Muscle layer of colon (tissue), 2 donors: ENCODE measurements around the gene RILPL1.
"Not testable (repeated sequence)": the region's sequence is repeated elsewhere in the genome, so short reads cannot be mapped to it uniquely, and the experiment has no call there.

Experiments used
- H3K27ac ChIP-seq: one replicate; pipeline ENCODE4 v1.7.0; 2013; ENCODE audit warnings: low read depth, mild to moderate bottlenecking, low read length, moderate library complexity
- H3K27me3 ChIP-seq, 2 donors: one replicate each; pipeline ENCODE4 v1.7.0; 2013; ENCODE audit warnings: low read length in 2 of 2, mild to moderate bottlenecking in 2 of 2; ENCODE audit not compliant: insufficient read depth in 2 of 2, control insufficient read depth in 1 of 2
- H3K36me3 ChIP-seq: one replicate; pipeline ENCODE4 v1.7.0; 2013; ENCODE audit warnings: mild to moderate bottlenecking, low read length; ENCODE audit not compliant: insufficient read depth
- H3K4me1 ChIP-seq: one replicate; pipeline ENCODE4 v1.7.0; 2013; ENCODE audit warnings: mild to moderate bottlenecking, low read length; ENCODE audit not compliant: insufficient read depth
- H3K4me3 ChIP-seq, 2 donors: one replicate each; pipeline ENCODE4 v1.7.0; 2013; ENCODE audit warnings: low read length in 2 of 2, low read depth in 1 of 2, mild to moderate bottlenecking in 1 of 2, moderate library complexity in 1 of 2
- H3K9ac ChIP-seq: one replicate; pipeline ENCODE4 v1.7.0; 2013; ENCODE audit warnings: low read length
- H3K9me3 ChIP-seq: one replicate; pipeline ENCODE4 v1.7.0; 2013; ENCODE audit warnings: mild to moderate bottlenecking, low read length
- donor health status: abdominal sarcoma.
- donor health status: Adenocarcinoma of cecum.

RILPL1 gene

GRCh38 chr12:123529686-123530085, 3.8 kb downstream of the RILPL1 start:
- Histone ChIP-seq H3K27ac (no peak overlapping the region), H3K9me3 (no peaks in the 10 kb centered on the region), H3K9ac (no peak overlapping the region), H3K4me1 (peaks cover 27% of the 10 kb centered on the region), H3K4me3 (no peak overlapping the region), H3K36me3 (peaks cover 9% of the 10 kb centered on the region), H3K27me3 (no peaks in the 10 kb centered on the region)

- peaks cover 24% of the 10 kb centered on the region for H3K4me1 ChIP-seq
Measured at GRCh38 chr12:123528858-123529257, 4.7 kb downstream of the RILPL1 start.

GRCh38 chr12:123526542-123527080, 6.9 kb downstream of the RILPL1 start:
- peaks cover 10% of the 10 kb centered on the region for H3K4me1 ChIP-seq
- no peak overlapping the region for H3K4me3 ChIP-seq
- H3K9ac ChIP-seq: no peak overlapping the region
- no peaks in the 10 kb centered on the region for H3K9me3 ChIP-seq
- H3K36me3 ChIP-seq: peaks cover 38% of the 10 kb centered on the region
- no peaks in the 10 kb centered on the region for H3K27me3 ChIP-seq
- H3K27ac ChIP-seq: no peak overlapping the region

More at GRCh38 chr12:123528858-123529257, 4.7 kb downstream of the RILPL1 start:
- Histone ChIP-seq H3K9ac (no peak overlapping the region), H3K4me3 (no peak overlapping the region), H3K27ac (no peak overlapping the region), H3K36me3 (peaks cover 17% of the 10 kb centered on the region), H3K9me3 (no peaks in the 10 kb centered on the region), H3K27me3 (no peaks in the 10 kb centered on the region)

GRCh38 chr12:123524378-123524777, 9.1 kb downstream of the RILPL1 start:
- Histone ChIP-seq H3K4me3 (no peak overlapping the region), H3K9me3 (no peaks in the 10 kb centered on the region), H3K9ac (no peak overlapping the region), H3K36me3 (peaks cover 39% of the 10 kb centered on the region), H3K4me1 (peaks cover 6% of the 10 kb centered on the region), H3K27ac (no peak overlapping the region), H3K27me3 (no peaks in the 10 kb centered on the region)

GRCh38 chr12:123523518-123523917, 10.0 kb downstream of the RILPL1 start:
- H3K4me1 ChIP-seq: peaks cover 10% of the 10 kb centered on the region
- no peak overlapping the region for H3K27ac ChIP-seq
- H3K36me3 ChIP-seq: peaks cover 35% of the 10 kb centered on the region

GRCh38 chr12:123522164-123522563, 11.4 kb downstream of the RILPL1 start:
- no peak overlapping the region for H3K27ac ChIP-seq

More at GRCh38 chr12:123523518-123523917, 10.0 kb downstream of the RILPL1 start:
- no peaks in the 10 kb centered on the region for H3K27me3 ChIP-seq
- no peak overlapping the region for H3K9ac ChIP-seq
- no peak overlapping the region for H3K4me3 ChIP-seq
- H3K9me3 ChIP-seq: no peaks in the 10 kb centered on the region

GRCh38 chr12:123520567-123521474, 12.7 kb downstream of the RILPL1 start:
- Histone ChIP-seq H3K27ac (no peak overlapping the region), H3K27me3 (no peaks in the 10 kb centered on the region), H3K36me3 (peaks cover 59% of the 10 kb centered on the region), H3K4me1 (peaks cover 10% of the 10 kb centered on the region), H3K4me3 (no peak overlapping the region), H3K9me3 (no peaks in the 10 kb centered on the region), H3K9ac (no peak overlapping the region)

More at GRCh38 chr12:123522164-123522563, 11.4 kb downstream of the RILPL1 start:
- peaks cover 10% of the 10 kb centered on the region for H3K4me1 ChIP-seq
- no peaks in the 10 kb centered on the region for H3K9me3 ChIP-seq
- H3K9ac ChIP-seq: no peak overlapping the region
- H3K4me3 ChIP-seq: no peak overlapping the region
- peaks cover 47% of the 10 kb centered on the region for H3K36me3 ChIP-seq
- no peaks in the 10 kb centered on the region for H3K27me3 ChIP-seq

- Histone ChIP-seq H3K27ac (peak overlapping the region; percentile 58), H3K9me3 (no peaks in the 10 kb centered on the region), H3K4me1 (peaks cover 10% of the 10 kb centered on the region), H3K4me3 (no peak overlapping the region), H3K36me3 (peaks cover 56% of the 10 kb centered on the region), H3K9ac (no peak overlapping the region), H3K27me3 (no peaks in the 10 kb centered on the region)
Measured at GRCh38 chr12:123519141-123520001, 14.1 kb downstream of the RILPL1 start.

- no peaks in the 10 kb centered on the region for H3K27me3 ChIP-seq
- peaks cover 10% of the 10 kb centered on the region for H3K4me1 ChIP-seq
- no peak overlapping the region for H3K27ac ChIP-seq
- H3K9me3 ChIP-seq: no peaks in the 10 kb centered on the region
- H3K36me3 ChIP-seq: peaks cover 52% of the 10 kb centered on the region
- H3K9ac ChIP-seq: no peak overlapping the region
- no peak overlapping the region for H3K4me3 ChIP-seq
Measured at GRCh38 chr12:123516216-123516780, 17.2 kb downstream of the RILPL1 start.

- H3K36me3 ChIP-seq: peaks cover 52% of the 10 kb centered on the region
- not testable (repeated sequence) for H3K27ac ChIP-seq, H3K27me3 ChIP-seq, H3K9me3 ChIP-seq, H3K4me1 ChIP-seq, H3K9ac ChIP-seq, H3K4me3 ChIP-seq
Measured at GRCh38 chr12:123514582-123515221, 18.8 kb downstream of the RILPL1 start.
